Brain microvascular endothelial cell (primary cell): ENCODE data around the gene MRPS15.

ENCODE experiments used
- DNase-seq: peaks from one replicate; pipeline ENCODE4 v3.0.0-alpha.2; 2020
- H3K27ac ChIP-seq: fragments of 250-450 bp; sonication (Bioruptor Pico); 2 replicates; pipeline ENCODE4 v1.5.1; 2020; ENCODE audit warnings: mild to moderate bottlenecking, moderate library complexity
- H3K27me3 ChIP-seq: fragments of 250-450 bp; sonication (Bioruptor Pico); replicated peaks from 2 replicates; pipeline ENCODE4 v1.5.1; 2020; ENCODE audit warnings: mild to moderate bottlenecking
- H3K36me3 ChIP-seq: fragments of 250-450 bp; sonication (Bioruptor Pico); replicated peaks from 2 replicates; pipeline ENCODE4 v1.5.1; 2020; ENCODE audit warnings: mild to moderate bottlenecking
- H3K4me3 ChIP-seq: 2 replicates; pipeline ENCODE4 v1.5.1; 2011; ENCODE audit warnings: low read depth, mild to moderate bottlenecking, control low read depth, low read length, moderate library complexity
- in situ Hi-C: cut with HindIII; loops from 2 replicates; pipeline ENCODE4 v1.10.0; 2017; ENCODE audit warnings: low sequenced_read_pairs, low pct_ligation_motif_present
- TF ChIP-seq, protein P1 (sequence below): IDR thresholded peaks from 2 replicates; pipeline ENCODE4 v1.5.1; 2011; ENCODE audit warnings: low read depth, mild to moderate bottlenecking, moderate library complexity, low read length, control low read depth, inconsistent platforms; ENCODE audit errors: missing control alignments

MRPS15 gene

GRCh38 chr1:36486439-36487335 is 22.5 kb upstream of the MRPS15 start:
- in situ Hi-C loops: no loop called here
- Histone ChIP-seq H3K36me3 (no peaks in the 10 kb centered on the region), H3K27ac (no peak overlapping the region), H3K27me3 (no peaks in the 10 kb centered on the region), H3K4me3 (no peak overlapping the region)
- DNase-seq: no peak
- TF ChIP-seq, protein P1, sequence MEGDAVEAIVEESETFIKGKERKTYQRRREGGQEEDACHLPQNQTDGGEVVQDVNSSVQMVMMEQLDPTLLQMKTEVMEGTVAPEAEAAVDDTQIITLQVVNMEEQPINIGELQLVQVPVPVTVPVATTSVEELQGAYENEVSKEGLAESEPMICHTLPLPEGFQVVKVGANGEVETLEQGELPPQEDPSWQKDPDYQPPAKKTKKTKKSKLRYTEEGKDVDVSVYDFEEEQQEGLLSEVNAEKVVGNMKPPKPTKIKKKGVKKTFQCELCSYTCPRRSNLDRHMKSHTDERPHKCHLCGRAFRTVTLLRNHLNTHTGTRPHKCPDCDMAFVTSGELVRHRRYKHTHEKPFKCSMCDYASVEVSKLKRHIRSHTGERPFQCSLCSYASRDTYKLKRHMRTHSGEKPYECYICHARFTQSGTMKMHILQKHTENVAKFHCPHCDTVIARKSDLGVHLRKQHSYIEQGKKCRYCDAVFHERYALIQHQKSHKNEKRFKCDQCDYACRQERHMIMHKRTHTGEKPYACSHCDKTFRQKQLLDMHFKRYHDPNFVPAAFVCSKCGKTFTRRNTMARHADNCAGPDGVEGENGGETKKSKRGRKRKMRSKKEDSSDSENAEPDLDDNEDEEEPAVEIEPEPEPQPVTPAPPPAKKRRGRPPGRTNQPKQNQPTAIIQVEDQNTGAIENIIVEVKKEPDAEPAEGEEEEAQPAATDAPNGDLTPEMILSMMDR: no peak

GRCh38 chr1:36486093-36486438 is 21.9 kb upstream of the MRPS15 start:
- no peaks in the 10 kb centered on the region for H3K36me3 ChIP-seq
- TF ChIP-seq, protein P1: no peak
- no peak overlapping the region for H3K4me3 ChIP-seq
- H3K27ac ChIP-seq: no peak overlapping the region
- DNase-seq: no peak
- H3K27me3 ChIP-seq: no peaks in the 10 kb centered on the region
- in situ Hi-C loops: no loop called here

- Histone ChIP-seq H3K27ac (no peak overlapping the region), H3K27me3 (no peaks in the 10 kb centered on the region)
- in situ Hi-C loops: no loop called here
Measured at GRCh38 chr1:36484099-36484498, 19.9 kb upstream of the MRPS15 start.

GRCh38 chr1:36482724-36483388 is 18.7 kb upstream of the MRPS15 start, which contains the start of gene CSF3R:
Gene CSF3R, minus strand, starts transcription at chr1:36482913. Its CDS starts 3,417 bp downstream, at chr1:36479496.
- TF ChIP-seq, protein P1: no peak
- H3K36me3 ChIP-seq: no peaks in the 10 kb centered on the region
- H3K27ac ChIP-seq: no peak within 1 kb of the TSS
- in situ Hi-C loops: no loop called here
- H3K27me3 ChIP-seq: no peaks in the 10 kb centered on the region
- H3K4me3 ChIP-seq: no peak within 1 kb of the TSS
- DNase-seq: no peak

More at GRCh38 chr1:36484099-36484498, 19.9 kb upstream of the MRPS15 start:
- no peak for DNase-seq
- TF ChIP-seq, protein P1: no peak
- Histone ChIP-seq H3K4me3 (no peak overlapping the region), H3K36me3 (no peaks in the 10 kb centered on the region)

DNA sequence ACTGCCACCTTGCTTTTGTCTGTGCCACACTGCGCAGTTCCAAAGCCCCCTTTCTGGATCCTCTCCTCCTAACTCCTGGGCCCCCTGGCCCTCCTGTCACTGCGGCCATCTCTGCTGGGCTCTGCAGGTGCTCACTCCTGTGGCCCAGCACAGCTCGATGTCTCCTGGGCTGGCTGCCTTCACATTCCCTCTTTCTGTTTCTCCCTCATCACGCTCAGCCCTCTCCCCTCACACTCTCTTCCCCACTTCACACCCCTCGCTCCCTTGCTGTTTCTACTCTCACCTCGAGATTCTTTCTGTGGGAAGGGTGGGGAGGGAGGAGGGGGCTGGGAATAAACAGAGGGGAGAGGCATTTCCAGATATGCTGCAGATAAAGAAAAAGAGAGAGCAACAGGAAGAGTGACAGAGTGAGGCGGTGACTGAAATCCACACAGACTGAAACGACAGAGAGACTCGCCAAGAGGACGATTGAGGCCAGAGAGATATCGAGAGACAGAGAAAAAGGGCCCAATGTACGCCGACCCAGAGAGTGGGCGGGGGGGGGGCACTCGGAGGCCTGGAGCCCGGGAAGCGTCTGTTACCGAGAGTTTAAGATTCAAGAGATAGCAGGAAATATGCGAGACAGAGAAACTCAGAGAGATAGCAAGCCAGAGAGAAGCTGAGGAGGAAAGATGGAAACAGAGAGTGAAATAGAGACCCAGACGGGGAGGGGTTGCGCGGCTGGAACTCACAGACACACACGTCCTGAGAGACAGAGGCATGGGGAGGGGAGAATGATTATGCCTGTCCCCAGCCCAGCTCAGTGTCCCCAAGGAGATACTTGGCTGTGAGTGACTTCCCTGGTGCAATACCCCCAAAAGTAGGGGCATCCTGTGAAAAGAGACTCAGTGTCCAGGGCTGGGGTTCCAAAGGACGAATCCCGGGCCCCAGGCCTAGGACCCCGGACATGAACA is 17.9 kb upstream of the MRPS15 start:
- in situ Hi-C loops: no loop called here
- no peak for DNase-seq
- no peaks in the 10 kb centered on the region for H3K27me3 ChIP-seq
- no peak overlapping the region for H3K27ac ChIP-seq
- H3K4me3 ChIP-seq: no peak overlapping the region
- H3K36me3 ChIP-seq: no peaks in the 10 kb centered on the region
- TF ChIP-seq, protein P1: no peak
